ENCODE measurements around the gene BMAL2. TPM values are rescaled to one million over a fixed set of nuclear protein-coding genes. Genes with fewer than 3 reads are reported as not detected.

Gene BMAL2
- total and polyA plus RNA-seq, 7 donors, result 0.04 to 0.79 (median 0.24) TPM

DNA sequence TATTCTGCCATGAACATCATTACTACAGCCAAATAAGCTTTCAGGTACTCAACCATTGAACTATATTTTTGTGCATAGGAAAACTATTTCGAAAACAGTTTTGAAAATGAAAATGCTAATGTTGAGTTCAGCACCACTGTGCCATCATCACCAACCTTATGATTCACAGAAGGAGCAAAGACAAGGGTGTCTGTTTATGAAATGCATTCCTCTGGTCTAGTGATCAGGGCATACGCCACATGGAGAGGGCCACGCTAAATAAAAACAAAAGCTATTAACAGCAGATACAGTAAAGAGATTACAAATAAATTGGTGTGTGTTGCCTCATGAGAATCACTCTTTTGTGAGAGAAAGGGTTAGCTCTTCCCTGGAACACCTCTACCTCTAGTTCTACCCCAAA is 43.2 kb upstream of the BMAL2 start:
- H3K36me3 ChIP-seq (ENCODE audit: insufficient read depth in 1 of 2, low read depth in 1 of 2), result no peaks in the 10 kb centered on the region
- H3K27ac ChIP-seq, result no peak overlapping the region
- intact Hi-C loops (cut with DNase I), result no loop called here
- H3K4me3 ChIP-seq, result no peak overlapping the region
- no peak for DNase-seq
- WGBS, 3 donors, result 95 to 97% (median 96%) methylated on average over 3 of the region's 3 CpGs
- H3K4me1 ChIP-seq, result peaks cover 20% of the 10 kb centered on the region
- ATAC-seq, result no peak
- H3K9me3 ChIP-seq, result no peaks in the 10 kb centered on the region
- no peaks in the 10 kb centered on the region for H3K27me3 ChIP-seq (ENCODE audit: insufficient read depth in 3 of 3, low read length in 2 of 3)
- TF ChIP-seq, protein P1, sequence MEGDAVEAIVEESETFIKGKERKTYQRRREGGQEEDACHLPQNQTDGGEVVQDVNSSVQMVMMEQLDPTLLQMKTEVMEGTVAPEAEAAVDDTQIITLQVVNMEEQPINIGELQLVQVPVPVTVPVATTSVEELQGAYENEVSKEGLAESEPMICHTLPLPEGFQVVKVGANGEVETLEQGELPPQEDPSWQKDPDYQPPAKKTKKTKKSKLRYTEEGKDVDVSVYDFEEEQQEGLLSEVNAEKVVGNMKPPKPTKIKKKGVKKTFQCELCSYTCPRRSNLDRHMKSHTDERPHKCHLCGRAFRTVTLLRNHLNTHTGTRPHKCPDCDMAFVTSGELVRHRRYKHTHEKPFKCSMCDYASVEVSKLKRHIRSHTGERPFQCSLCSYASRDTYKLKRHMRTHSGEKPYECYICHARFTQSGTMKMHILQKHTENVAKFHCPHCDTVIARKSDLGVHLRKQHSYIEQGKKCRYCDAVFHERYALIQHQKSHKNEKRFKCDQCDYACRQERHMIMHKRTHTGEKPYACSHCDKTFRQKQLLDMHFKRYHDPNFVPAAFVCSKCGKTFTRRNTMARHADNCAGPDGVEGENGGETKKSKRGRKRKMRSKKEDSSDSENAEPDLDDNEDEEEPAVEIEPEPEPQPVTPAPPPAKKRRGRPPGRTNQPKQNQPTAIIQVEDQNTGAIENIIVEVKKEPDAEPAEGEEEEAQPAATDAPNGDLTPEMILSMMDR (IDR thresholded peaks at IDR 0.05), result no peak

DNA sequence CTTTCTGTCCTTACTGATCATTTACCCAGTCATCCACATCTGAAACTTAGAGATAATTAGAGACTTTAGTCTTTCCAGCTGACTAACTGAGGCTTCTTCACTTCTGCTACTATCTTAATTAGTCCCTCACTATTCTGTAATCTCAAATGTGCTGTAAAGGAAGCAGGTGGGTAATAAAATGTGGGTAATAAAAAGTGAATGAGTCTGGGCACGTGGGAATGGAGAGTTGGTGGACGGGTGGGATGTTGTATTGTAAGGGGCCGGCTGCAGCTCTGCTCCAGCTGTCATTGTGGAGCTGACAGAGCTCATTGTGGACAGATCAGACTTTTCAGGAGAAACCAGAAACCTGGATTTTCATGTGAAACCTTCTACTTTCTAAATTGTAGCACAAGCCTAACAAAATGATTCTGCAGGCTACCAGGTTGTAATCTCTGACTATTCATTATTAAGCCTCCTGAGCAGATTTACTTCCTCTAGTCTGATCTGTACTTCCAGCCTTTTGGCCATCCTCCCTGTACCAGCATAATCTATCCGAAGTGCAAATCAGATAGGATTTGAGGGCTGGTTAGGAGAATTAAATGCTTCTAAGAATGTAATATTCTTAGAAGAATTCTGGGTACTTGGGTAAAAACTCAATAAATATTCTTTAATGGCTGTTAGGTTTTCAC is 42.0 kb upstream of the BMAL2 start:
- intact Hi-C loops (cut with DNase I), result loop anchor here in 1 of 2 donors (10.0 kb wide), 1 partner anchor 146 kb away; no protein-coding TSS in a partner anchor
- DNase-seq, result no peak
- H3K4me3 ChIP-seq, result no peak overlapping the region
- no peak for ATAC-seq
- 50 to 58% (median 56%) methylated on average over 4 of the region's 4 CpGs for WGBS, 3 donors
- no peaks in the 10 kb centered on the region for H3K9me3 ChIP-seq
- peaks cover 9% of the 10 kb centered on the region for H3K4me1 ChIP-seq
- H3K27ac ChIP-seq, result no peak overlapping the region
- TF ChIP-seq, protein P1 (IDR thresholded peaks at IDR 0.05), result no peak
- no peaks in the 10 kb centered on the region for H3K27me3 ChIP-seq (ENCODE audit: insufficient read depth in 3 of 3, low read length in 2 of 3)
- no peaks in the 10 kb centered on the region for H3K36me3 ChIP-seq (ENCODE audit: insufficient read depth in 1 of 2, low read depth in 1 of 2)

DNA sequence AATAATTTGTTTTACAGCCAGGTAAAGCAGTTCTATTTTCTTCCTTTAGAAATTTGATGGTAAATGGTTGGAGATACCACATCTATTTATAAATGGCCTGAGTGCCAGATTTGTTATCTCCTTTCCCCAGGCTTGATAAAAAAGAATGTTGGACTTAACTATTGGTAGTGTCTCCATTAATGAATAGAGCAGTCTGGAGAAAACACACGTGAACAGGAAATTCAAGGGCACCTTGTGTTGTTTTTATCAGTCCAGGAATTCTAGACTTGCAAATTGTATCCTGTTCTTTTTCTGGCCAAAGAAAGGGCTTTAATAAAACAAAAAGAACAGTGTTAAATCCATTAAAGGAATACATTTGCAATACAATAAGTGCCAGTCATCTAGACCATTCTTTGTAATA is 40.8 kb upstream of the BMAL2 start:
- Histone ChIP-seq H3K4me3 (no peak overlapping the region), H3K36me3 (ENCODE audit: insufficient read depth in 1 of 2, low read depth in 1 of 2) (peaks cover 0 to 3% of the 10 kb centered on the region in 2 donors), H3K27ac (no peak overlapping the region), H3K4me1 (peaks cover 5% of the 10 kb centered on the region), H3K27me3 (ENCODE audit: insufficient read depth in 3 of 3, low read length in 2 of 3) (no peaks in the 10 kb centered on the region), H3K9me3 (no peaks in the 10 kb centered on the region)
- ATAC-seq, result no peak
- 6 to 26% (median 22%) methylated on average over 1 of the region's 1 CpG for WGBS, 3 donors
- no peak for DNase-seq
- intact Hi-C loops (cut with DNase I), result loop anchor here in 1 of 2 donors (10.0 kb wide), 1 partner anchor 147 kb away; no protein-coding TSS in a partner anchor
- TF ChIP-seq, protein P1 (IDR thresholded peaks at IDR 0.05), result no peak

DNA sequence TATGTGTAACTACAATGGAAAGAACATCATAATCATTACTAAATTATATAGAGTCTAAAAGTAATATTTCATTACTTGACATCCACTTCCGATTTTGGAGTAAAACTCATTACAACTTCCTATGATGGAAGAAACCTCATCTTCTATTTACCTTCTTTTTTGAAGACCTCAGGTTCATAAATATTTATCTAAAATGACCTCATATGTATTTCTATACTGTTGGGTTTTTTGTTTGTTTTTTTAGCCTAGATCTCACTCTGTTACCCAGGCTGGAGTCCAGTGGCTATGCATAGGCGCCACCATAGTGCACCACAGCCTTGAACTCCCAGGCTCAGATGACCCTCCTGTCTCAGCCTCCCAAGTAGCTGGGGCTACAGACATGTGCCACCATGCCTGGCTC is 39.9 kb upstream of the BMAL2 start:
- ATAC-seq, result no peak
- intact Hi-C loops (cut with DNase I), result loop anchor here in 1 of 2 donors (10.0 kb wide), 1 partner anchor 148 kb away; no protein-coding TSS in a partner anchor
- peaks cover 5% of the 10 kb centered on the region for H3K4me1 ChIP-seq

More for the DNA sequence above, 39.9 kb upstream of the BMAL2 start:
- DNase-seq, result no peak
- TF ChIP-seq, protein P1 (IDR thresholded peaks at IDR 0.05), result no peak
- Histone ChIP-seq H3K9me3 (no peaks in the 10 kb centered on the region), H3K36me3 (ENCODE audit: insufficient read depth in 1 of 2, low read depth in 1 of 2) (peaks cover 4% of the 10 kb centered on the region in 2 donors), H3K4me3 (no peak overlapping the region), H3K27me3 (ENCODE audit: insufficient read depth in 3 of 3, low read length in 2 of 3) (no peaks in the 10 kb centered on the region), H3K27ac (no peak overlapping the region)
- WGBS, 3 donors, result 91 to 92% (median 91%) methylated on average over 2 of the region's 2 CpGs

Data from psoas muscle (tissue), 8 donors.